Fibroblast of skin of left quadriceps (primary cell): ENCODE data around the gene CNFN.

ENCODE experiments used
- DNase-seq, 2 experiments: peaks; one replicate each; pipeline ENCODE4 v3.0.0-alpha.2; 2013; ENCODE audit warnings: low read depth in 2 of 2

Gene CNFN, protein sequence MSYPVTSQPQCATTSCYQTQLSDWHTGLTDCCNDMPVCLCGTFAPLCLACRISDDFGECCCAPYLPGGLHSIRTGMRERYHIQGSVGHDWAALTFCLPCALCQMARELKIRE

DNA sequence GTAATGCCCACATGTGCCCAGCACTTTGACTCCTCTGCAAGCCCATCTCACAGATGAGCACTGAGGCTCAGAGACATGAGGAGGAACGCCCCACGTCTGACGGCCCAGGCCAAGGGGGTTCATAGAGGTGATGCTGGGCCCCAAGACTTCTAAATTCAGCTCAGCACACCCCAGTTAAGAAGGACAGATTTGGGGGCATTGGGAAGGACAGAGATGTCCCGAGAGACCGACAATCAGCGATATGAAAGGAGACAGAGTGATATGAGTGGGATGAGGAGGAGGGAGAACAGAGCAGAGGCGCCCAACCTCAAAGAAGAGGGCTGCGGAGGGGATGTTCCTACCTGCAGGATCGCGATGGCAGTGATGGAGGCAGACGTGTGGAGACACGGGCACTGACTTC, at the start of gene CNFN:
TSS of gene CNFN (minus strand) at position 399 of the 400 bp plus-strand sequence. CDS start 1,260 bp downstream, outside the sequence.
- no peak for DNase-seq

DNA sequence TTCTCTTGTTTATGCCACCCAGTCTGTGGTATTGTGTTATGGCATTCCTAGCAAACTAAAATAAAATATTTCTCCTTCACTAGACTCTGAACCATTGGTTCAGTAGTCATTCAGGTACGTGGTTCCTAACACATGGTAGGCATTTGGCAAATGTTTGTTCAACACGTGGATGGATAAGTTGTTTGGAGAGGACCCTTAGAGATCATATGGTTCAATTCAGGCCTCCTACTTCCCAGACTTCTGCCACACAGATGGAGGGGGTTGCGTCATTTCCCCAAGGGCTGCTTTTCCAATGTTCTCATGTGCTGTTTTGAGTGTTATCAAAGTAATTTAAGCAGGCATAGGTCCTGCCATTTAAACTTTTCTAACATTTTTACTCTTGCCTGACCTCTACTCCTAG, 45.9 kb upstream of the CNFN start:
- peak; percentile 54 for DNase-seq

DNA sequence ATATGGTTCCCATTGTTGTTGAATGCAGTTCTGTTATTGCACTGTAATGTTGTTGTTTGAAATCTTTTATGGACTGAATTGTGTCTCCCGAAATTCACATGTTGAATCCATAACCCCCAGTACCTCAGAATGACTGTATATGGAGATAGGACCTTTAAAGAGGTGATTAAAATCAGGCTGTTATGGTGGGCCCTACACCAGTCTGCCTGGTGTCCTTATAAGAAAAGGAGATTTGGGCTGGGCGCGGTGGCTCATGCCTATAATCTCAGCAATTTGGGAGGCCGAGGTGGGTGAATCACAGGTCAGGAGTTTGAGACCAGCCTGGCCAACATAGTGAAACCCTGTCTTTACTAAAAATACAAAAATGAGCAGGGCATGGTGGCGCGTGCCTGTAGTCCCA, 45.2 kb upstream of the CNFN start:
- no peak for DNase-seq

DNA sequence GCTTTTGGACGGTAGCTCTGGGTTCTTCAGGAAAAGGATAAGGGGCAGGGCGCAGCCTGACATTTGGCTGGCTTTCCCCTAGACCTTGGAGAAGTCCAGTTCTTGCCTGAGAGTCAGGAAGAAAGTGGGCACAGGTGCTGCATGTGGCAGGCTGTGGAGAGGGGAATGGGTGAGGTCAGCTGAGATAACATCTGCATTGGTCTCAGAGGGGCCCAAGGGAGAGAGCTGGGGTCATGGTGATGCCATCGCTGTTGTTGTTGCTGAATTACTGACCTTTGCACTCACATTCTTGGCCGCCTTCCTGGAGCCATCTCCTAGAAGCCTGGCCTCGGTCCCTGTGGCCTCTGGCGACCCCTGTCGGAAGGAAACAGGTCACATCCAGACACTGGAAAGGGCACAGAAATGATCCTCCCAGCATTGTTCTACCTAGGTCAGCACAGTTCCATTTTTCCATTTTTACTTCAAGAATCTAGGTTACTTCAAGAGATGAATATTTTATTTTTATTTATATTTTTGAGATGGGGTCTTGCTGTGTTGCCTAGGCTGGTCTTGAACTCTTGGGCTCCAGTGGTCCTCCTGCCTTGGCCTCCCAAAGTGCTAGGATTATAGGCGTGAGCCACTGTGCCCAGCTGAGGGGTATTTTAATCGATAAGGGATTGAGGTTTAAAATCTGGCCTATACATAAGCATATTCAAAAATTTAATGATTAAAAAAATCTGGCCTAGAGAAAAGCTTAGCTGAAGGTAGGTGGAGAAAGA, 43.6 kb upstream of the CNFN start:
- DNase-seq = no peak

DNA sequence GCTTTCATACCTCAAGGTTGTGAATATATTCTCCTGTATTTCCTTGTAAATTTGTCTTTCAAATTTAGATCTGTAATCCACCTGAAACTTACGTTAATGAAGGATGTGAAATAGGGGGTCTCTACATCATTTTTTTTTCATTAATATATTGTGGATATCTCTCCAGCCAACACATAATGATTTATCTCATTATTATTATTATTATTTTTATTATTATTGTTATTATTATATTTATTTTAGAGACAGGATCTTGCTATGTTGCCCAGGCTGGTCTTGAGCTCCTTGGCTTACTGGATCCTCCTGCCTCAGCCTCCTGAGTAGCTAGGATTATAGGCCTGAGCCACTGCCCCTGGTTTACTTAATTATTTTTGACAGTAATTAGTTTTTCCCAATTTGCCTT, 41.4 kb upstream of the CNFN start:
- DNase-seq = no peak

DNA sequence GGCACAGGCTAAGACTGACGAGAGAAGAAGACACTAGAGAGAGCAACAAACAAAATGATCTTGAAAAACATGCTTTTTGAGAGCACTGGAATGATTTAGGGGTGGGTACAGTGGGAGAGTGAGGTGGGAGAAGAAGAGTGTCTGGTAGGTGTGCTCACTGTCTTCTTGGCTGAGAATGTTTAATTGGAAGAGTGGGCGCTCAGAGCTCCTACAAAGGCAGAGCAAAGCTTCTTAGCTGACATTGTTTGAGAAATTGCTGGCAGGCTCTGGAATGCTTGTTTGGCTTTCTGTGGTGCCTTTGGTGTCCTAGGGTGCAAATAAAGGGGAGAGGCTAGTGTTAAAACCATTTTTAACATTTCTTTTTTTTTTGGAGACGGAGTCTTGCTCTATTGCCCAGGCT, 38.6 kb upstream of the CNFN start:
- DNase-seq = no peak

DNA sequence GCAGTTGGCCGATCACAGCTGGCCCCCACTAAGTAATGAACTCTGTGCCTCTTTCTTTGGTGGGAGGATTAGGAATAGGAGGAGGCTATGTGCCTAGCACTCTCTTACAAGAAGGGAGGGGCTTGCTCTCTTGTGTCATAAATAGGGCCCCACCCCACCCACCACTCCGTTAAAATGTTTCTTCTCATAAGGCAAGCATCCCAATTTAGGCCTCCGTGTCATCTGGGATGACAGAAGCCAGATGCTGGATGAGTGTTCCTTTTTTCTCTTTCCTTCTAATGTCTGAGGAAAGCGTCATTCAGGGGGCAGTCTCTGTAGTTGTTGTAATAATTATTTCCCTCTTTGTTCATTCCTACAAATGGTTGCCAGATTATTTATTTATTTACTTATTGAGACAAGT, 37.2 kb upstream of the CNFN start, which contains the start of gene LIPE:
TSS of gene LIPE (minus strand) at position 76 of the 400 bp plus-strand sequence. CDS start 239 bp downstream, outside the sequence.
- no peak for DNase-seq

DNA sequence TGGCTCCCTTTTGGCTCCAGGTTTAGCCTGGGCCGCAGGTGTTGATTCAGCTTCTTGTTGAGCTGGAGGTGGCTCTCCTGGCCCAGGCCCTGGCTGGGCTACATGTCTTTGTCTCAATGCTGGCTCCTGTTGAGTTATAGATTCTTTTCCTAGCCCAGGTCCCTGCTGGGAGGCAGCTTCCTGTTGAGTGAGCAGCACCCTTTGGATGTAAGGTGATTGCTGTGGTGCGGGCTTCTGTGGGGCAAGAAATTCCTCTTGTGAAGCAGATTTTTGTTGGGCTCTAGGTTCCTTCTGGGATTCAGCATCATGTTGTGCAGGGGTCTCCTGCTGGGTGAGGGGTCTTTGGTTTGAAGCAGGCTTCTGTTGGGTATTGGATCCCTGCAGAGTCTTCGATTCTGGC, 36.5 kb upstream of the CNFN start:
- no peak for DNase-seq

DNA sequence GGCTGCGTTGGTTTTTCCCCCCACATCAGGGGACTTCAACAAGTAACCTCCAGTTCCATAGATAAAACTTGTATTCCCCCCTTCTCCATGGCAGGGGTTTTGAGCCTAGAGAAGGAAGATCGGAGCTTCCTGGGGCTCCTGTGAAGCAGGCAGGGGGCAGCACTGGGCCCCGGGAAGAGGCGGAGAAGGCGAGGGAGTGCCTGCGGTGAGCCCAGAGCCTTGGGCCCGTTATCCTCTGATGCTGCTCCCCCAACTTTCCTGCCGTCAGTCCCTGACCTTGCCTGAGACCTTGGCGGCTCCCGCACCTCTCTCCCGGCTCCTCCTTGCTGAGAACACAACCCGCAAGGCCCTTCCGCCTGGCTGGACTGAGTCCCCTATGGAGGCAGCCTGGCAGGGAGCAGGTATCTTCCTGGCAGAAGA, 34.6 kb upstream of the CNFN start:
- no peak for DNase-seq

DNA sequence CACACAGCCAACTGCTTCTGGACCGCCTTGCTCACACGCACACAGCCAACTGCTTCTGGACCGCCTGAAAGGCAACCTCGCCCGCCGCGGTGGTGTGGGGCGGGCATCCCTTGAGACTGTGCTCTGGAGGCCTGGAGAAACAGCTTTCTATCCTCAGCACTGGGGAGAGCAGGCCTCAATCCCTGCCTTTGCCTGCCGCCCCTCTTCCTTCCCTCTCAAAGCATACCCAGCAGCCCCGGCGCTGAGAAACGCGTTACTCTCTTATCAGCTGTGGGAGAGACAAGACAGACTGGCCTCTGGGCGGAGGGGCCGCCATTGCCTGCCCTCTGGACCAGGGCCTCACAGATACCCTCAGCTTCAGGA, 34.2 kb upstream of the CNFN start:
- DNase-seq = no peak

DNA sequence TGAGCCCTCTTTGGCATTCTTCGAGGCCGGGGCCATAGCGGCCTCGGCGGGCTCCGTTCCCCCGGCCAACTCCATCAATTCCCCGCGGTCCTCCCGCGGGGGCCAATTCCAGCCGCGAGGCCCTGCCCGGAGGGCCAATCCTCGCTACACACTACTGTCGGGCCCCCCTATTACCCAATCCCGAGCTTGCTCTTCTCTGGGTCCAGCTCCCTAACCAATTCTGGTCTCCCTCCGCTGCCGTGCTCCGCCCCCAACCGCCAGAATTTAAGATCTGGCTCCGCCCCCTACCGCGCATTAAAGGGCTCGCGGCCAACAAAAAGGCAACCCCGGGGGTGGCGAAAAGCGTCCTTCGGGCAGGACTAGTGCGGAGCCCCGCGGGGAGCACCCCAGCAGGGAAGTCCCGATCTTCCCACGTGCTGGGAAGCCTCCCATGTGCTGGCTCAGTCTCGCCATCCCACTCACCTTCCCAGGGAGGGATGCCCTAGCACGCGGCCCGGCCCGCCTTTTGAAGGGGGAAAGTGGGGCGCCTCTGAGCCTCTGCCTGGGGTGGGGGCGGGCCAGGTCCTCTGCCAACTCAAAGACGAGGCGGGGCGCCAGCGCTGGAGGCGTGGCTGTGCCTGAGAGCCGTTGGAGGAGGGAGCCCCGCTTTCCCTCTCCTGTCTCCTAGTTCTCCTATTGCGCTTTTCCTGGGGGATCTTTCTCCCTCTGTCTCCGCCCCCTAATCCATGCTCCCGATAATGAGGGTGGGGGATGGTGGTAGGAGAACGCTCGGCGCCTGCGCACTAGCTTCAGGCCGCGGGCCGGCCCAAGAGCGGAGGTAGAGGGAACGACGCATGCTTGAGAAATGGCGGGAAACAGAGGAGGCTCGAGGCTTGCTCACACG, 33.6 kb upstream of the CNFN start:
- DNase-seq = peak; percentile 89 to 91

DNA sequence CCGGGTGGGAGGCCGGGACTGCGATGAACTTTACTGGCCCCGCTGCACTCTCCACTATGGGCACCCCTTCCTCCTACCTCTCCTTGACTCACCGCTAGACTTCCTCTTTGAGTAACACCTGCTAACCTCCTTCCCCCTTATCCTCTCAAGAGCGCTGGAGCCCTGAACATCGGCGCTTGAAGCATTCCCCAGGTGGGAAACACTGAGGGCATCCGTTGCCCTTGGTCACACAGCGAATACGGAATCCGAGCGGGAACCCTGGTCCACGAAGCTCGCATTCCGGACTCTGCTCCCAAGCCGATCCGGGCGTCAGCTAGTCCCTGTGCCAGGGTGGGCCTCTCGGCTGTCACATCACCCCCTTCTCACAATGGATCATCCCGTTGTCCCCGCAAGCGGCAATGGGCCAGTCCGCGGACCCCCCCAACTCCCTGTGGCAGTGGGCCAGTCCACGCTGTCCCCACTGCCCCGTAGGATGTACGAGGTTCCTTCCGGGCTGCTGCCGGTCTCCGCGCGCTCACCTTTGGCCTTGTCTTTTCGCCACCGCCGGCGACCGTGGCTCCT, 32.9 kb upstream of the CNFN start:
- DNase-seq = no peak

DNA sequence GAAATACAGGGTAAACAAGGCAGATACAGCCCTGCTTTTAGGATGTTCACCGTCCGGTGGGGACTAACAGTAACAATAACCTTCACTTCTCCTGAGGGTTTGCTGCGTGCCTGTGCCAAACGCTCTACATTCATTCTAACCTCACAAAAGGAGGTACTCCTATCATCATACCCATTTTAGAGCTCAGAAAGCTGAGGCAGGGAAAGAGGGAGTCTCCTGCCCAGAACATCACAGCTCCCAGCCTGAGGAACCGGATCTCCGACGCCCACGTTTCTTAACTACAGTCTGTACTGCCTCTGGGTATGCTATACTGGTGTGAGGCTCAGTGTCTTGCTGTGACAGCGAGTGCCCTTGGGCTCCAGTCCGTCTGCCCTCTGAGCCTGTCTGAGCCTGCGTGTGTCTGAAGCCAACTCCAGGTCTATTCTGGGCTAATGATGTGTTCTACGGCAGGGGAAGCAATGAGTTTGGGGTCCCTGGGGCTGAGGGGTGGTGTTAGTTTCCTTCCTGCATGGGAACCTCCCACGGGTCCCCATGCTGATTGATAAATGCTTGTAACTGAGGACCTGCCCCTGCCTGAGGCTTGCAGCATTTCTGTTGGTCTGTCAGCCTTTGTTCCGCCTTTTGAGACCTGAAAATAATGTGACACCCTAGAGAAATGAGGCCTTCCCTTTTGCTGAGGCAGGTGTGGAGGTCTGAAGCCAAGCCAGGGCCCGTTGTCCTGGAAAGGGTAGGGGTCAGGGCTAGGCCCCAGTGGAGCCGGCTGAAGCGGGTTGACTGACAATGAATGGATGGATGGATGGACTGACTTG, 32.2 kb upstream of the CNFN start:
- DNase-seq = no peak

DNA sequence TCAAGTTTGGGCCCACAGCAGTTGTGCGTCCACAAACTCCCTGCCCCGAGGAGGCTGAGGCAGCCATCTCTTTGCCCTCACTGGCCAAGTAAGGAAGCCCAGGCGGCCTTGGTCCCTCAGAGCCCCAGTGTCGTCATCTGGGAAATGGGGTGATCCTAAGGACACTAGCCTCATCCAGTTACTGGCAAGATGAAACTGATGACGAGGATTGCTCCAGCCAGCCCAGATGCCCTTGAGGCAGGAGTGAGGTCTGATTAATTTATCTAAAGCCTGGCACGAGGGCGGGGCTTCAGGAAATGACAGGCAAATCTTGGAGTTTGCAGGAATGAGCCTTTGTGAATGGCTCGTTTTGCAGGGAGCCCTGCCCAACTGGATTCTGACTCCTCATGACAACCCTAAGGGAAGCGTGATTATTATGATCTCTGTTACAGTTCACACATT, 31.5 kb upstream of the CNFN start:
- no peak for DNase-seq

DNA sequence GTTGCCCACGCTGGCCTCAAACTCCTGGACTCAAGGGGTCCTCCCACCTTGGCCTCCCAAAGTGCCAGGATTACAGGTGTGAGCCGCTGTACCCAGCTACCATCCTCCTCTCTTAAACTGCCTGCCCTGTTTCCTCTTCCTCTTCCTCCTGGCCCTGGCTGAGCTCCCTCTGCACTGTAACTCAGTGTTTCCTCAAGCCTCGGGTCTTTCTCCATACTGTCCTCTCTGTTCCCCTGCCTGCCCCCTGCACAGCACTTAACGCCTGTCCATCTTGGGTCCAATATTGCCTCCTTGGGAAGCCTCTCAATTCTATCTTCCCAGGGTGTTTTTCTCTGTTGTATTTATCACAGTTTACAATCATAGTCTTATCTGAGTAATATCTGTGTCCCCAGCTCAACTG, 31.0 kb upstream of the CNFN start:
- no peak for DNase-seq

DNA sequence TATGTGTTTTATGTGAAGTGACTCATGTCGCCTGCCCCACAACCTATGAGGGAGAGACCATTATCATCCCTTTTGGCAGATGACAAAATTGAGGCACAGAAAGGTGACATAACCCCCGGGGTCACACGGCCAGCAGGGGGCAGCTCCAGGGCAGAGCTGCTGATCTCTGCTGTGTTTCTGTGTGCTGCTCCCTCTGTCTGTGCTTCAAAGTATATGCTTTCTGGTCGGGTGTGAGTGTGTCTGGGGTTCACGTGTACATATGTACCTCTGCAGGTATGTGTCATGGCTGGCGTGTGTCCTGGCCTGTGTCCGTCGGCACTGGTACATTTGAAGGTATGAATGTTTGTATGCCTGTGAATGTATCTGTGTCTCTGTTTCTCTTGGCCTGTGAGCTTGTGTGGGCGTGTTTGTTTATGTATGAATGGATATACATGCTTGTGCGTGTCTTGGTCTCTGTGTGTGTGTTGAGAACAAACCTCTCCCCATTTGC, 30.0 kb upstream of the CNFN start:
- no peak for DNase-seq

DNA sequence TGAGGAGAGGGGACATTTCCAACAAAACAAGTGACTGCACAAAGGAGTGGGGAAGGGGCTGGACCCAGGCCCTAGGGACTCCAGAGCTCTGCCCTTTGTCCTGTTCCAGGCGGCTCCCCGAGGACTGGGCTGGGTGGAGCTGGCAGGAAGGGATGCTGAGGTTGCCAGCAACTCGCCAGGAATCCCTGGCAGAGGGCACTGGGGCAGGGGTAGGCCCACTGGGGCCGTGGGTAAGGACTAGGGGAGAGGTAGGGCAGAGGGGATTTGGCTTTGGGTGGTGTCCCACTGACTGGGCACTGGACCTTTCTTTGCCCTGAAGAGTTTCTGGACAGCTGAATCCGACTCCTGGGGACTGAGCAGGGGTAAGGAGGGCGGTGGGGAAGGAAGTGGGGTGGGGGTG, 29.2 kb upstream of the CNFN start:
- DNase-seq = no peak

DNA sequence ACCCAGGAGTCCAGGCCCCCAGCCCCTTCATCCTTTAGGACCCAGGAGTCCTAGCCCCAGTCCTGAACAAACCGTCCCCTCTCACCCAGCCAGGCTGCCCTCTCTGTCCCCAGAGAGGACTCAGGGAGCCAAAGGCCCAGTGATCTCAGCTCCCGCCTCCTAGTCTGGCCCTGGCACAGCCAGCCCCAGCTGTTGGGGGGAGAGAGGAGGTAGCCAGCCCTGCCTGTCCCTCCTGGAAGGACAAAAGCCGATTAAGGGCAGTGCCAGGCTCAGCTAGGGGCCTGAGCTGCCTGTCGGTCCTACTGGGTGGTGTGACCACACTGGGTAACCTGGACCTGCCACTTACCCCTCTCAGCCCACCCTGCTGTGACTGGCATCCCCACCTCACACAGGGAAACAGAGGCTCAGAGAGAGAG, 22.6 kb upstream of the CNFN start:
- DNase-seq = no peak

DNA sequence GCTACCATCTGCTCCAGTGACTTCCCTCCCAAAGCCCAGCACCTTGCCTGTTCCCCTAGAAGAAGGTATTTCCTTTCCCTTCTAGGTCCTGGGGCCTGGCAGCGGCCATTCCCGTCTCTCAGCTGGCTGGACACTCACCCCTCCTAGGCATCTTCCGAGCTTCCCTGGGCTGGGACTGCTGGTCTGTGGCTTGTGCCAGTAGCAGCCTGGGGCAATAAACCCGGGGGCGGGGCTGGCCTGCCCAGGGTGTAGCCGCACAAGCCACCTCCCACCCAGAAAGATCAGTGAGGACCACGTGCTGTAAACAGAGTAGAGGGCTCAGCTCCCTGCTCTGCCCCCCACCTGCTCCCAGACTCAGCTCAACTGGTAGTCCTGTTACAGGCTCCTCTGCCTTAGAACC, 22.1 kb upstream of the CNFN start:
- DNase-seq = no peak

DNA sequence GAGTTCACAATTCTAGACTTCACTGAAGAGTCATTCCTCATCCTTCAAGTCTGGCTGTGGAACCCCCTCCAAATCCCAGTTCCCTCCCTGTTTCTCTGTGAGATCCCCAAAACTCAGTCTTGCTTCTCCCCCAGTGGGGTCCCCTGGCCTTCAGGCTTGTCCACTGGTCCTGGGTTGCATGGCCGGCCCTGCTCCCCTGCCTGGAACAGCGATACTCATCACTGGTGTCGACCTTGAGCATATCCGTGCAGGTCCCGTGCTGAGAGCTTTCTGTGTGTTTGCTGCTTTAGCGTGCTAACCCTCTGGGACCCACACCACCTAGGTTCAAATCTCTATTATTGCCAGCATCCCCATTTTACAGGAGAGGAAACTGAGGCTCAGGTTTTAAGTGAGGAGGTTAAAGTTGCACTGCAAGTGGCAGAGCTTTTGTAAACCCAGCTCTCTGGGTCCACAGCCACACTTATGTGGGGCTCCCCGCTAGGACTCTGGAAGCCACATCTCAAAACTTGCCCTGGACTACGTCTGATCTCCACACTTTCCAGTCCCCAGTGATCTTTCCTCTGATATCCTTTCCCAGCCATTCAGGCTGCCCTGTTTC, 21.6 kb upstream of the CNFN start:
- no peak for DNase-seq

DNA sequence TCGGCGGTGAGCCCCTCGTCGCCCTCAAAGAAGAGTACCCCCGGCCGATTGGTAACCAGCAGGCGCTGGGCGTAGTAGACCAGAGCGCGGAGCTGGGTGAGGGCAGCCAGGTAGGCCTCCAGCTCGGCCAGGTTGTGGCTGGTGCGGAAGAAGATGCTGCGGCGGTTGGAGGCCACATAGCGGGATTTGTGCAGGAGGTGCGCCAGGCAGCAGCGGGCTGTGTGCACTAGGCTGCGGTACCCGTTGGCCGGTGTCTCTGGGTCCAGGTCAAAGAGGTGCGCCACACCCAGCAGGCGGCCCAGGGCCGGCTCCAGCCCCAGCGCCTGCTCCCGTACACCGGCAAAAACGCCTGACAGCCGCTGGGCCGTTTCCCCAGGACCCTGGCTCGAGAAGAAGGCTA, 20.3 kb upstream of the CNFN start:
- DNase-seq = no peak
